Testis (tissue), 2 donors: ENCODE data around the gene TLN1.

Source experiments
- CTCF ChIP-seq, 3 experiments: fragments of 450-650 bp in 2 of 3; fragments of 200-600 bp in 1 of 3; sonication (generic) in 1 of 3; IDR thresholded peaks; one replicate each; pipeline ENCODE4 v1.5.1; 2016 to 2019; ENCODE audit warnings: antibody characterized with exemption in 3 of 3, mild to moderate bottlenecking in 2 of 3, moderate library complexity in 1 of 3
- POLR2A ChIP-seq: fragments of 450-650 bp; IDR thresholded peaks from one replicate; pipeline ENCODE4 v1.6.1; 2017; ENCODE audit warnings: antibody characterized with exemption, mild to moderate bottlenecking, moderate library complexity

GRCh38 chr9:35674025-35674361 is 58.0 kb downstream of the TLN1 start:
- TF ChIP-seq CTCF (IDR thresholded peaks at IDR 0.05) (no peak), POLR2A (no peak)
